Stimulated activated CD8-positive, alpha-beta memory T cell treated with anti-CD3 and anti-CD28 coated beads, Interleukin-15, amount 100 ng/mL, for 4 hours (primary cell): Measurements from ENCODE around the gene TRPT1.

Source experiments
- DNase-seq, 2 donors: peaks; one replicate each; pipeline ENCODE4 v3.0.0-alpha.2; 2020; ENCODE audit warnings: low read depth in 2 of 2

TRPT1 gene

GRCh38 chr11:64178951-64179639, 46.9 kb downstream of the TRPT1 start:
- no peak for DNase-seq

- no peak for DNase-seq
These were observed 47.8 kb downstream of the TRPT1 start for GRCh38 chr11:64178203-64178602.

DNA sequence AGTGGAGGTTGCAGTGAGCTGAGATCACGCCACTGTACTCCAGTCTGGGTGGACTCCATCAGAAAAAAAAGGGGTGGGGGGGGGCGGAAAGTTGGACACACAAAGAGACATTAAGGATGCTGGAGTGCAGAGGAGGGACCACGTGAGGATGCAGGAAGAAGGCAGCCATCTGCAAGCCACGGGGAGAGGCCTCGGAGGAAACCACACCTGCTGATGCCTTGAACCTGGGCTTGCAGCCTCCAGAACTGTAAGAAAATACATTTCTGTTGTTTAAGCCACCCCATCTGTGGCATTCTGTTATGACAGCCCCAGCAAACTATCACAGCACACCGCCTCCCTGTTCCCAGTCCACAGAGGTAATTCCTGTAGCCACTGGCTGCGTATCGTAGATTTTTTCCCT, 49.2 kb downstream of the TRPT1 start:
- DNase-seq = no peak
